Measurements from ENCODE around the gene HPSE. TPM values are rescaled to one million over a fixed set of nuclear protein-coding genes. Genes with fewer than 3 reads are reported as not detected.

HPSE gene
- total RNA-seq: 4.1 and 4.5 TPM in 2 replicates

GRCh38 chr4:83334425-83335241 is at the start of gene HPSE:
Gene HPSE, minus strand, starts transcription at chr4:83334848. Its CDS starts 66 bp downstream, at chr4:83334782.

GRCh38 chr4:83284193-83285054 is 50.2 kb downstream of the HPSE start, which contains the start of gene COQ2:
Gene COQ2, minus strand, starts transcription at chr4:83284798. Its CDS starts 34 bp downstream, at chr4:83284764.

Other genes starting within 250 kb of the HPSE start
- not detected in 2 replicates for gene PLAC8, start 220.1 kb downstream of the HPSE start, total RNA-seq
- 11.9 and 12.4 TPM in 2 replicates for gene COQ2, start 50.0 kb downstream of the HPSE start, total RNA-seq
- gene HELQ, start 121.0 kb upstream of the HPSE start, total RNA-seq: 7.7 and 13.0 TPM in 2 replicates
- gene MRPS18C, start 121.2 kb upstream of the HPSE start, total RNA-seq: 9.6 and 19.8 TPM in 2 replicates
- gene ABRAXAS1, start 150.3 kb upstream of the HPSE start, total RNA-seq: 19.9 and 23.4 TPM in 2 replicates
- 0.62 and 1.5 TPM in 2 replicates for gene GPAT3, start 201.3 kb upstream of the HPSE start, total RNA-seq

Measured in cardiac ventricle fibroblast (primary cell).